Mucosa of stomach (tissue), 1 donor: ENCODE results near the gene TMEM254.
"Not testable (repeated sequence)": the region's sequence is repeated elsewhere in the genome, so short reads cannot be mapped to it uniquely, and the experiment has no call there.

ENCODE experiments used
- H3K27me3 ChIP-seq: one replicate; pipeline ENCODE4 v1.7.0; 2013; ENCODE audit warnings: mild to moderate bottlenecking, low read length; ENCODE audit not compliant: control insufficient read depth, insufficient read depth
- H3K36me3 ChIP-seq: one replicate; pipeline ENCODE4 v1.7.0; 2013; ENCODE audit warnings: low read length; ENCODE audit not compliant: control insufficient read depth, insufficient read depth
- H3K4me1 ChIP-seq: one replicate; pipeline ENCODE4 v1.7.0; 2013; ENCODE audit warnings: mild to moderate bottlenecking, low read length; ENCODE audit not compliant: control insufficient read depth, insufficient read depth
- H3K4me3 ChIP-seq: one replicate; pipeline ENCODE4 v1.7.0; 2013; ENCODE audit warnings: low read length
- H3K9ac ChIP-seq: one replicate; pipeline ENCODE4 v1.7.0; 2013; ENCODE audit warnings: mild to moderate bottlenecking, low read length, moderate library complexity
- H3K9me3 ChIP-seq: one replicate; pipeline ENCODE4 v1.7.0; 2013; ENCODE audit warnings: mild to moderate bottlenecking, low read length, moderate library complexity; ENCODE audit not compliant: control insufficient read depth
- donor health status: Pancreatic carcinoma.

TMEM254 gene

DNA sequence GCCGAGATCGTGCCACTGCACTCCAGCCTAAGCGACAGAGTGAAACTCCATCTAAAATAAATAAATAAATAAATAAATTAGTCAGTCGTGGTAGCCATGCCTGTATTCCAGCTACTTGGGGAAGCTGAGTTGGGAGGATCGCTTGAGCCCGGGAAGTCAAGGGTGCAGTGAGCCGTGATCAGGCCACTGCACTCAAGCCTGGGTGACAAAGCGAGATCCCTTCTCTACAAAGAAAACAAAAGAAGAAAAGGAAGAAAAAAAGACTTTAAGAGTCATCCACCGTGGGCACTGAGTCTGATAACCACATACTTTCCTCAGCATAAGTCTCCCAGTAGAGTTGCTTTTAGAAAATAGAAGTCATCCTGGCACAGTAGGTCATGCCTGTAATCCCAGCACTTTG is 2.6 kb downstream of the TMEM254 start:
- no peak overlapping the region for H3K4me3 ChIP-seq
- H3K4me1 ChIP-seq, result no peaks in the 10 kb centered on the region
- H3K9ac ChIP-seq, result no peak overlapping the region
- H3K36me3 ChIP-seq, result no peaks in the 10 kb centered on the region
- no peaks in the 10 kb centered on the region for H3K27me3 ChIP-seq
- H3K9me3 ChIP-seq, result no peaks in the 10 kb centered on the region

GRCh38 chr10:80081801-80082750 is 3.6 kb downstream of the TMEM254 start:
- no peak overlapping the region for H3K4me3 ChIP-seq
- H3K27me3 ChIP-seq, result no peaks in the 10 kb centered on the region
- no peaks in the 10 kb centered on the region for H3K9me3 ChIP-seq
- no peaks in the 10 kb centered on the region for H3K36me3 ChIP-seq
- H3K4me1 ChIP-seq, result no peaks in the 10 kb centered on the region
- no peak overlapping the region for H3K9ac ChIP-seq

- Histone ChIP-seq H3K36me3 (no peaks in the 10 kb centered on the region), H3K9me3 (no peaks in the 10 kb centered on the region), H3K9ac (no peak overlapping the region), H3K4me3 (no peak overlapping the region), H3K4me1 (no peaks in the 10 kb centered on the region), H3K27me3 (no peaks in the 10 kb centered on the region)
Observed at GRCh38 chr10:80090121-80090520, 11.7 kb downstream of the TMEM254 start.

GRCh38 chr10:80094231-80094630 is 15.8 kb downstream of the TMEM254 start:
- no peaks in the 10 kb centered on the region for H3K27me3 ChIP-seq

DNA sequence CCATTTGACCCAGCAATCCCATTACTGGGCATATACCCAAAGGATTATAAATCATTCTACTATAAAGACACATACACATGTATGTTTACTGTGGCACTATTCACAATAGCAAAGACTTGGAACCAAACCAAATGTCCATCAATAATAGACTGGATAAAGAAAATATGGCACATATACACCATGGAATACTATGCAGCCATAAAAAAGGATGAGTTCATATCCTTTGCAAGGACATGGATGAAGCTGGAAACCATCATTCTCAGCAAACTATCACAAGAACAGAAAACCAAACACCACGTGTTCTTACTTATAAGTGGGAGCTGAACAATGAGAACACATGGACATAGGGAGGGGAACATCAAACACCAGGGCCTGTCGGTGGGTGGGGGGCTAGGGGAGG is 19.8 kb downstream of the TMEM254 start:
- not testable (repeated sequence) for H3K27me3 ChIP-seq, H3K4me1 ChIP-seq, H3K4me3 ChIP-seq, H3K36me3 ChIP-seq, H3K9me3 ChIP-seq, H3K9ac ChIP-seq

More at GRCh38 chr10:80094231-80094630, 15.8 kb downstream of the TMEM254 start:
- Histone ChIP-seq H3K4me3 (no peak overlapping the region), H3K9ac (no peak overlapping the region), H3K36me3 (no peaks in the 10 kb centered on the region), H3K9me3 (no peaks in the 10 kb centered on the region), H3K4me1 (no peaks in the 10 kb centered on the region)

- not testable (repeated sequence) for H3K36me3 ChIP-seq, H3K9me3 ChIP-seq, H3K4me3 ChIP-seq, H3K4me1 ChIP-seq, H3K9ac ChIP-seq, H3K27me3 ChIP-seq
Observed at GRCh38 chr10:80099295-80099694, 20.8 kb downstream of the TMEM254 start.

DNA sequence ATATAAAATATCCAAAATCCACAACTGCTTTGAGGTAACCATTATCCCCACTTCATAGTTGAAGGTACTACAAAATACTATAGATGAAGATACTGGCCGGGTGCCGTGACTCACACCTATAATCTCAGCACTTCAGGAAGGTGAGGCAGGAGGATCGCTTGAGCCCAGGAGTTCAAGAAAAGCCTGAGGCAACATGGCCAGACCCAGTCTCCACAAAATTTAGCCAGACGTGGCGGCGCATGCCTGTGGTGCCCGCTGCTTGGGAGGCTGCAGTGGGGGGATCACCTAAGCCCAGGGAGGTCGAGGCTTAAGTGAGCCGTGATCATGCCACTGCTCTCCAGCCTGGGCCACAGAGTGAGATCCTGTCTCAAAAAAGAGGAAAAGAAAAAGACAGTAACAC is 21.7 kb downstream of the TMEM254 start:
- Histone ChIP-seq H3K4me1 (no peaks in the 10 kb centered on the region), H3K9me3 (no peaks in the 10 kb centered on the region), H3K27me3 (no peaks in the 10 kb centered on the region), H3K36me3 (no peaks in the 10 kb centered on the region), H3K9ac (no peak overlapping the region), H3K4me3 (no peak overlapping the region)

- no peaks in the 10 kb centered on the region for H3K27me3 ChIP-seq
- no peak overlapping the region for H3K9ac ChIP-seq
- no peaks in the 10 kb centered on the region for H3K4me1 ChIP-seq
- no peaks in the 10 kb centered on the region for H3K36me3 ChIP-seq
- H3K4me3 ChIP-seq, result no peak overlapping the region
- H3K9me3 ChIP-seq, result no peaks in the 10 kb centered on the region
Observed at GRCh38 chr10:80100861-80101695, 22.6 kb downstream of the TMEM254 start.

- Histone ChIP-seq H3K36me3 (no peaks in the 10 kb centered on the region), H3K4me1 (no peaks in the 10 kb centered on the region), H3K27me3 (no peaks in the 10 kb centered on the region), H3K4me3 (no peak overlapping the region), H3K9me3 (no peaks in the 10 kb centered on the region), H3K9ac (no peak overlapping the region)
Observed at GRCh38 chr10:80104066-80104926, 25.8 kb downstream of the TMEM254 start.

- Histone ChIP-seq H3K9me3 (no peaks in the 10 kb centered on the region), H3K4me3 (no peak overlapping the region)
Observed at GRCh38 chr10:80108576-80109239, 30.2 kb downstream of the TMEM254 start.

GRCh38 chr10:80110986-80111385 is 32.5 kb downstream of the TMEM254 start:
- Histone ChIP-seq H3K4me1 (peaks cover 10% of the 10 kb centered on the region), H3K9me3 (no peaks in the 10 kb centered on the region), H3K9ac (no peak overlapping the region), H3K27me3 (no peaks in the 10 kb centered on the region), H3K36me3 (no peaks in the 10 kb centered on the region), H3K4me3 (no peak overlapping the region)

More at GRCh38 chr10:80108576-80109239, 30.2 kb downstream of the TMEM254 start:
- H3K27me3 ChIP-seq, result no peaks in the 10 kb centered on the region
- no peak overlapping the region for H3K9ac ChIP-seq
- H3K36me3 ChIP-seq, result no peaks in the 10 kb centered on the region
- H3K4me1 ChIP-seq, result peaks cover 10% of the 10 kb centered on the region
